Adrenal gland (tissue), 12 donors: ENCODE results near the gene ADAMTS20. TPM values are rescaled to one million over a fixed set of nuclear protein-coding genes. Genes with fewer than 3 reads are reported as not detected.
A peak's percentile ranks its signal among the peaks of the same experiment; 100 is the strongest.

ENCODE experiments used
- DNase-seq, 7 donors: peaks; one replicate each; pipeline ENCODE4 v3.0.0-alpha.2; 2019 to 2020
- H3K27ac ChIP-seq, 5 donors: fragments of 200-600 bp; sonication (generic) in 4 of 5; 1 replicate in 3 of 5; 2 replicates in 2 of 5; pipeline versions ENCODE4 v1.5.1 to v1.8.0; 2016 to 2020; ENCODE audit warnings: mild to moderate bottlenecking in 1 of 5
- H3K27me3 ChIP-seq: fragments of 200-600 bp; 2 replicates; pipeline ENCODE4 v1.8.0; 2021
- H3K36me3 ChIP-seq, 2 donors: fragments of 200-600 bp; replicated peaks in 1 of 2; 1 replicate in 1 of 2; 2 replicates in 1 of 2; pipeline versions ENCODE4 v1.5.1 to v1.8.0; 2018 to 2022
- H3K4me1 ChIP-seq, 2 donors: fragments of 200-600 bp; replicated peaks in 1 of 2; 1 replicate in 1 of 2; 2 replicates in 1 of 2; pipeline versions ENCODE4 v1.5.1 to v1.8.0; 2018 to 2021
- H3K4me3 ChIP-seq, 4 donors: fragments of 200-600 bp; sonication (generic) in 3 of 4; one replicate each; pipeline ENCODE4 v1.5.1; 2016 to 2018
- H3K9me3 ChIP-seq, 3 donors: fragments of 200-600 bp; sonication (generic) in 1 of 3; replicated peaks in 1 of 3; 1 replicate in 2 of 3; 2 replicates in 1 of 3; pipeline versions ENCODE4 v1.5.1 to v1.8.0; 2016 to 2021
- CTCF ChIP-seq, 6 experiments: fragments of 450-650 bp in 4 of 6; fragments of 200-600 bp in 2 of 6; sonication (generic) in 1 of 6; IDR thresholded peaks; 1 replicate in 5 of 6; 2 replicates in 1 of 6; pipeline versions ENCODE4 v1.5.1 to v1.8.0; 2016 to 2021; ENCODE audit warnings: antibody characterized with exemption in 6 of 6, mild to moderate bottlenecking in 2 of 6, moderate library complexity in 1 of 6
- POLR2A ChIP-seq, 2 donors: fragments of 450-650 bp; IDR thresholded peaks; one replicate each; pipeline ENCODE4 v1.6.1; 2017; ENCODE audit warnings: antibody characterized with exemption in 2 of 2, mild to moderate bottlenecking in 2 of 2, moderate library complexity in 1 of 2
- WGBS, 4 donors: extraction: QIAGEN DNeasy Blood & Tissue Kit in 2 of 4; methylation state at CpG; one replicate each; pipeline versions ENCODE4 v1.1.5 to v1.1.7; 2013 to 2017; 5-methylcytosine and 5-hydroxymethylcytosine counted together
- intact Hi-C, 2 donors: fragments of 100-400 bp; cut with DNase I; formaldehyde crosslinking; loops; one replicate each; pipeline versions ENCODE4 v1.14.1 to v1.15.0; 2022 to 2023
- polyA plus RNA-seq, 3 donors: library from polyadenylated mRNA; stranded (reverse); fragments of 200-250 nt in 2 of 3; fragments of 350-450 nt in 1 of 3; fragmentation: Illumina TruSeq in 1 of 3; extraction: RNeasy Lipid Tissue Mini Kit (QIAGEN cat#74804) in 1 of 3; gene quantifications; one replicate each; pipeline ENCODE4 v1.2.3, GENCODE V29; 2013 to 2014
- total RNA-seq, 9 donors: library from RNA; depleted of rRNA in 4 of 9; stranded (reverse); fragments of >200 nt in 4 of 9; fragments of 120-200 nt in 1 of 9; fragmentation: NEBNext Ultra II Directional in 1 of 9; extraction: Animal tissue kit (Norgen Biotek cat#: 25700) in 1 of 9; gene quantifications; one replicate each; pipeline versions ENCODE4 v1.1.0 to v1.2.4, GENCODE V29; 2013 to 2023
- donor health status: healthy with polysubstance abuse.
- donor health status: Bipolar disorder and iron deficiency.
- donor health status: DM: yes; HTN: yes; CAD: no.
- donor health status: DM: no; HTN: no; CAD: no.
- donor health status: DM: no; HTN: no; CAD: no.
- donor health status: DM: yes; HTN: yes; CAD: no.

ADAMTS20 gene
- total and polyA plus RNA-seq, 12 donors, result 0.04 to 0.43 (median 0.28) TPM; not detected in 9

DNA sequence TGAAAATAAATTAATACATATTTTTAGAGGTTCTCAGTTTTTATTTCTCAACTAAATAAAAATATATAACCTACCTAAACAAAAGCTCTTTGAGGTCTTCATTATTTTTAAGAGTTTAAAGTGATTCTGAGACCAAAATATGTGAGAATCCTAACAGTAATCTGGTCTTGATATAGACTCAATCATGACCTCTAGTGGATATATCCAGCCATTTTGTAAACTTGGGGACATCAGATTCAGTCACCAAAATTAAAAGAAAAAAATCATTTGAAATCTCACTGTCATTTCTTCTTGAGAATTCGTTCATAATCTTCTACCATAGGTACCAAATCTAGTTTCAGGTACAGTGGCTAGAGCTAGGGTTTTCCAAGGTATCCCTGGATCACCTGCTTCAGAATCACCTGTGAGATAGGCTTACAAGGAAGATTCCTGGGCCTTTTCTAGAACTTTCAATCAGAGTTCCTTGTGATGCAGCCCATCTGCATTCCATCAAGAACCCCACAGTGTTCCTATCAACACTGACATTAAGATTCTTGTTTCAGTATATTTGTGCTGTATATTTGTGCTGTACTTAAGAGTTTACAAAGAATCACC is 214.9 kb downstream of the ADAMTS20 start:
- Histone ChIP-seq H3K27ac (no peak overlapping the region), H3K27me3 (no peaks in the 10 kb centered on the region), H3K36me3 (no peaks in the 10 kb centered on the region), H3K9me3 (no peaks in the 10 kb centered on the region), H3K4me1 (peaks cover 0 to 10% of the 10 kb centered on the region in 2 donors), H3K4me3 (no peak overlapping the region)
- DNase-seq, result no peak
- intact Hi-C loops, result loop anchor here in 1 of 2 donors (10.0 kb wide), 1 partner anchor 852 kb away; no protein-coding TSS in a partner anchor
- WGBS, 4 donors, result 19 to 57% (median 38%) methylated on average over 1 of the region's 1 CpG
- TF ChIP-seq CTCF (IDR thresholded peaks at IDR 0.05) (peak; percentile 7 to 40 (median 28)), POLR2A (IDR thresholded peaks at IDR 0.05) (no peak)

- no peaks in the 10 kb centered on the region for H3K9me3 ChIP-seq
- H3K4me3 ChIP-seq, result no peak overlapping the region
- H3K27me3 ChIP-seq, result no peaks in the 10 kb centered on the region
- TF ChIP-seq CTCF (IDR thresholded peaks at IDR 0.05), result no peak
- no peak for TF ChIP-seq POLR2A (IDR thresholded peaks at IDR 0.05)
- 84 to 96% (median 86%) methylated on average over 2 of the region's 2 CpGs for WGBS, 4 donors
- peaks cover 0 to 6% of the 10 kb centered on the region in 2 donors for H3K4me1 ChIP-seq
- intact Hi-C loops, result loop anchor here in 1 of 2 donors (10.0 kb wide), 1 partner anchor 849 kb away; no protein-coding TSS in a partner anchor
- no peak overlapping the region for H3K27ac ChIP-seq
- DNase-seq, result no peak
- no peaks in the 10 kb centered on the region for H3K36me3 ChIP-seq
Observed at GRCh38 chr12:43333644-43334043, 218.4 kb downstream of the ADAMTS20 start.

DNA sequence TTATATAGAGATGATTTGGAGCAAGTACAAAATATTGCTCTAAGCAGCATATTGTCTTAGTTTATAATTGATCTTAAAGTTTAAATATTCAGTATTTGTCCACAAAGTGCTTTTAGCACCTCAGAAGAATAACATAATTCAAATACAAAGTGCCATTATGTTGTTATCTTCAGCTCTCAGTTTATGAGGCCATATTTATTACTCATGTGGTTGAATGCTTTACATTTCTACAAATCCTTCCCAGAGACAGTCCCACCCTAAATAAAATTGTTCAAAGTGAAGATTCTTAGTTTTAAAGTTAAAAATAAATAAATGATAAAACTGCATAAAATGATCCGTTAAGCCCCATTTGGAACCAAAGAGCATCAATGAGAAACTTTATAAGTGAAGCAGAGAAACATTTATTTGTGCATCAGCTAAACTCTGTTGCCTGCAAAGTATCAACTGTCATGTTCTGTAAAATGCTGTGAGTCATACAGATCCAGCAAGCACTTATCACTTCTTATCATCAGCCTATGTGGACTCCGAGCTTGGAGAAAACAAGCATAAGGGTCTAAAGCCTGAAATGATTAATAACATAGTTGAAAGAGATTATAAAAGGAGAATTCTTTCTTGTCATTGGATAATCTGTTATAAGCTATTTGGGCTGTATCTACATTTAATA is 218.9 kb downstream of the ADAMTS20 start:
- Histone ChIP-seq H3K9me3 (no peaks in the 10 kb centered on the region), H3K36me3 (no peaks in the 10 kb centered on the region), H3K4me1 (peaks cover 0 to under 1% of the 10 kb centered on the region in 2 donors), H3K4me3 (no peak overlapping the region), H3K27me3 (no peaks in the 10 kb centered on the region), H3K27ac (no peak overlapping the region)
- no peak for DNase-seq
- WGBS, 4 donors, result 37 to 46% (median 42%) methylated on average over 2 of the region's 2 CpGs
- intact Hi-C loops, result loop anchor here in 1 of 2 donors (10.0 kb wide), 1 partner anchor 848 kb away; no protein-coding TSS in a partner anchor
- TF ChIP-seq CTCF (IDR thresholded peaks at IDR 0.05) (no peak), POLR2A (IDR thresholded peaks at IDR 0.05) (no peak)

GRCh38 chr12:43331935-43332334 is 220.1 kb downstream of the ADAMTS20 start:
- WGBS, 4 donors, result 65 to 78% (median 77%) methylated on average over 3 of the region's 3 CpGs
- intact Hi-C loops, result loop anchor here in 1 of 2 donors (10.0 kb wide), 1 partner anchor 847 kb away; no protein-coding TSS in a partner anchor

More at GRCh38 chr12:43331935-43332334, 220.1 kb downstream of the ADAMTS20 start:
- no peak overlapping the region for H3K27ac ChIP-seq
- no peaks in the 10 kb centered on the region for H3K4me1 ChIP-seq
- H3K27me3 ChIP-seq, result no peaks in the 10 kb centered on the region
- no peaks in the 10 kb centered on the region for H3K36me3 ChIP-seq
- no peak for DNase-seq
- H3K4me3 ChIP-seq, result no peak overlapping the region
- no peaks in the 10 kb centered on the region for H3K9me3 ChIP-seq
- TF ChIP-seq POLR2A (IDR thresholded peaks at IDR 0.05) (no peak), CTCF (IDR thresholded peaks at IDR 0.05) (no peak)
